ENCODE measurements around the gene MRPL32.

MRPL32 gene

GRCh38 chr7:42911454-42912447 lies 20.4 kb upstream of the MRPL32 start, which contains the start of gene C7orf25:
Gene C7orf25 (minus strand): TSS chr7:42912070. CDS start chr7:42910900, 1,170 bp downstream.
- TF ChIP-seq POLR2AphosphoS5 (IDR thresholded peaks at IDR 0.05; ENCODE audit: low read depth, low read length) (peak; percentile 65), SIN3A (IDR thresholded peaks at IDR 0.05; ENCODE audit: borderline replicate concordance, insufficient read depth, low read length) (no peak), FOXP2 (optimal IDR thresholded peaks at IDR 0.05; ENCODE audit: borderline replicate concordance, extremely low read depth, extremely low read length, insufficient read depth) (peak; percentile 83), TAF1 (IDR thresholded peaks at IDR 0.05; ENCODE audit: borderline replicate concordance, insufficient read depth, low read length) (no peak; the same call in 1 of the 2 replicates), REST (IDR thresholded peaks at IDR 0.05; ENCODE audit: insufficient read depth in 1 of 2, low read depth in 2 of 2, low read length in 2 of 2) (0 out of 4 replicates have a peak, but pooled peaks of 1 of the 2 experiments have one; percentile 0)

GRCh38 chr7:42913591-42913990 lies 18.6 kb upstream of the MRPL32 start:
- TF ChIP-seq TAF1 (IDR thresholded peaks at IDR 0.05; ENCODE audit: borderline replicate concordance, insufficient read depth, low read length) = no peak
- TF ChIP-seq SIN3A (IDR thresholded peaks at IDR 0.05; ENCODE audit: borderline replicate concordance, insufficient read depth, low read length) = no peak
- TF ChIP-seq REST (IDR thresholded peaks at IDR 0.05; ENCODE audit: insufficient read depth in 1 of 2, low read depth in 2 of 2, low read length in 2 of 2) = no peak
- no peak for TF ChIP-seq FOXP2 (optimal IDR thresholded peaks at IDR 0.05; ENCODE audit: borderline replicate concordance, extremely low read depth, extremely low read length, insufficient read depth)
- TF ChIP-seq POLR2AphosphoS5 (IDR thresholded peaks at IDR 0.05; ENCODE audit: low read depth, low read length) = no peak

- TF ChIP-seq TAF1 (IDR thresholded peaks at IDR 0.05; ENCODE audit: borderline replicate concordance, insufficient read depth, low read length) (no peak), SIN3A (IDR thresholded peaks at IDR 0.05; ENCODE audit: borderline replicate concordance, insufficient read depth, low read length) (no peak), POLR2AphosphoS5 (IDR thresholded peaks at IDR 0.05; ENCODE audit: low read depth, low read length) (no peak)
Observed at GRCh38 chr7:42914009-42914408, 18.2 kb upstream of the MRPL32 start.

- TF ChIP-seq TAF1 (IDR thresholded peaks at IDR 0.05; ENCODE audit: borderline replicate concordance, insufficient read depth, low read length) = no peak
- TF ChIP-seq REST (IDR thresholded peaks at IDR 0.05; ENCODE audit: insufficient read depth in 1 of 2, low read depth in 2 of 2, low read length in 2 of 2) = no peak
- no peak for TF ChIP-seq SIN3A (IDR thresholded peaks at IDR 0.05; ENCODE audit: borderline replicate concordance, insufficient read depth, low read length)
- TF ChIP-seq POLR2AphosphoS5 (IDR thresholded peaks at IDR 0.05; ENCODE audit: low read depth, low read length) = no peak
Observed at GRCh38 chr7:42914421-42915045, 17.6 kb upstream of the MRPL32 start.

- TF ChIP-seq TAF1 (IDR thresholded peaks at IDR 0.05; ENCODE audit: borderline replicate concordance, insufficient read depth, low read length) (no peak), POLR2AphosphoS5 (IDR thresholded peaks at IDR 0.05; ENCODE audit: low read depth, low read length) (no peak), REST (IDR thresholded peaks at IDR 0.05; ENCODE audit: insufficient read depth in 1 of 2, low read depth in 2 of 2, low read length in 2 of 2) (no peak), FOXP2 (optimal IDR thresholded peaks at IDR 0.05; ENCODE audit: borderline replicate concordance, extremely low read depth, extremely low read length, insufficient read depth) (no peak), SIN3A (IDR thresholded peaks at IDR 0.05; ENCODE audit: borderline replicate concordance, insufficient read depth, low read length) (no peak)
Observed at GRCh38 chr7:42915356-42915755, 16.8 kb upstream of the MRPL32 start.
